ENCODE data around the gene ANTXR1. TPM values are rescaled to one million over a fixed set of nuclear protein-coding genes. Genes with fewer than 3 reads are reported as not detected.

ANTXR1 gene
- total RNA-seq, 1 donor from 2014 or later: 81.2 TPM

GRCh38 chr2:69133898-69134297, 120.9 kb downstream of the ANTXR1 start:
- Histone ChIP-seq H3K9me3 (no peaks in the 10 kb centered on the region), H3K27me3 (no peaks in the 10 kb centered on the region), H3K36me3 (no peaks in the 10 kb centered on the region), H3K4me1 (no peaks in the 10 kb centered on the region), H3K4me3 (no peak overlapping the region), H3K27ac (no peak overlapping the region)
- TF ChIP-seq, protein P1, sequence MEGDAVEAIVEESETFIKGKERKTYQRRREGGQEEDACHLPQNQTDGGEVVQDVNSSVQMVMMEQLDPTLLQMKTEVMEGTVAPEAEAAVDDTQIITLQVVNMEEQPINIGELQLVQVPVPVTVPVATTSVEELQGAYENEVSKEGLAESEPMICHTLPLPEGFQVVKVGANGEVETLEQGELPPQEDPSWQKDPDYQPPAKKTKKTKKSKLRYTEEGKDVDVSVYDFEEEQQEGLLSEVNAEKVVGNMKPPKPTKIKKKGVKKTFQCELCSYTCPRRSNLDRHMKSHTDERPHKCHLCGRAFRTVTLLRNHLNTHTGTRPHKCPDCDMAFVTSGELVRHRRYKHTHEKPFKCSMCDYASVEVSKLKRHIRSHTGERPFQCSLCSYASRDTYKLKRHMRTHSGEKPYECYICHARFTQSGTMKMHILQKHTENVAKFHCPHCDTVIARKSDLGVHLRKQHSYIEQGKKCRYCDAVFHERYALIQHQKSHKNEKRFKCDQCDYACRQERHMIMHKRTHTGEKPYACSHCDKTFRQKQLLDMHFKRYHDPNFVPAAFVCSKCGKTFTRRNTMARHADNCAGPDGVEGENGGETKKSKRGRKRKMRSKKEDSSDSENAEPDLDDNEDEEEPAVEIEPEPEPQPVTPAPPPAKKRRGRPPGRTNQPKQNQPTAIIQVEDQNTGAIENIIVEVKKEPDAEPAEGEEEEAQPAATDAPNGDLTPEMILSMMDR (IDR thresholded peaks at IDR 0.05): no peak
- intact Hi-C loops (cut with DNase I): no loop called here
- DNase-seq (no peak), ATAC-seq (no peak)

DNA sequence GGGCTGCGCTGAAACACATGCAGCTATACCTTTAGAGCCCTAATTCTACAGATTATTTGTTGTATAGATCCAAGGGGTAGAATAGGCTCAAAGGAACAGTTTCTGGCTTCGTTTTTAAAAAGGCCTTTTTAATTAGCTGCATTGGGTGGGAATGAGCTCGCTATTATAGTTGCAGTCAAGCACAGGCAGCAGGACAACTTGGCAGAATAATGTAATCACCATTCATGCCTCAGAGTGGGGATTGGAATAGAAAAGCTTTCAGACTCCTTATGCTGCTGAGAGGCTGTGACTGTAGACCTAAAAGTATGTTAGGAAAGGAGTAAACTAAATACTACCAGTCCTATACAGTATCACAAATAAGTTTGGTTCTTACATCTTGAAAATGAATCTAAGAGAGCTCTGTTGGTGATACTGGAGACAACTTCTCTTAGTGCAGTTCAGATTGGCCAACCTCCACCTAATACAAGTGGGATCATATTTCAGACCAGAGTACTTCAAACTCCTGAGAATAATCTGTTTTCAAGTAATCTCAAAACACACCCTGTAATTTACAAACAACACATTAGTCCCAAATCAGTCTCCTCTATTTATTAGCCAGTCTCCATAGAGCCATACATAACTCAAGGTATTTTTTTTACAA, 121.4 kb downstream of the ANTXR1 start:
- no peaks in the 10 kb centered on the region for H3K4me1 ChIP-seq
- H3K4me3 ChIP-seq: no peak overlapping the region
- H3K36me3 ChIP-seq: no peaks in the 10 kb centered on the region
- no peaks in the 10 kb centered on the region for H3K9me3 ChIP-seq
- DNase-seq (no peak), ATAC-seq (no peak)
- intact Hi-C loops (cut with DNase I): no loop called here
- TF ChIP-seq, protein P1 (IDR thresholded peaks at IDR 0.05): no peak
- H3K27ac ChIP-seq: no peak overlapping the region
- H3K27me3 ChIP-seq: no peaks in the 10 kb centered on the region

DNA sequence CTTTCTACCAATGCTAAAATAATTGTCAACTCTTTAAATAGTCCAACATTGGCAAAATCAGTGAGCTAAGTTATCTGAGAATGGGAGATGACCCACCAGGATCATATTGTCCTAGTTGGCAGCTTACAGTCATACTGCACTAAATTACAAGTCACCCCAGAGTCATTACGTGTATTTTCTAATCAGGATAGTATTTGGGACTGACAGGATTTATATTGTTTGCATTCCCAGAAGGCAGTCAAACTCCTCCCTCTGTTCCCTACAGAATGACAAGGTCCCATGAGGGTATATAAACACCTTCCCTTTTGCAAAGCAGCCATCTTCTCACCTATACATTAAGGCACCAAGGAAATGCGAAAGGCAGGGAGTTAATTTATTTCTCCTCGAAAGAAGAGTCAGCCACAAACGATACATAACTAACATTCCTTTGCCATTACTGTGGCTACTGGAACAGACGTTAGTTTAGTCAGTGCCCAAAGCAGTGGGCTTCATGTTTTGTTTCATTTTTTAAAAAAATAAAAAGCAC, 125.3 kb downstream of the ANTXR1 start:
- Histone ChIP-seq H3K4me3 (no peak overlapping the region), H3K27me3 (no peaks in the 10 kb centered on the region), H3K4me1 (no peaks in the 10 kb centered on the region), H3K36me3 (no peaks in the 10 kb centered on the region), H3K27ac (no peak overlapping the region), H3K9me3 (no peaks in the 10 kb centered on the region)
- TF ChIP-seq, protein P1 (IDR thresholded peaks at IDR 0.05): no peak
- DNase-seq (no peak), ATAC-seq (no peak)
- intact Hi-C loops (cut with DNase I): no loop called here

GRCh38 chr2:69138793-69139459, 125.9 kb downstream of the ANTXR1 start:
- intact Hi-C loops (cut with DNase I): no loop called here
- Histone ChIP-seq H3K36me3 (no peaks in the 10 kb centered on the region), H3K27me3 (no peaks in the 10 kb centered on the region), H3K9me3 (no peaks in the 10 kb centered on the region), H3K4me1 (no peaks in the 10 kb centered on the region), H3K4me3 (no peak overlapping the region), H3K27ac (no peak overlapping the region)
- DNase-seq (no peak), ATAC-seq (peak; percentile 49)
- TF ChIP-seq, protein P1 (IDR thresholded peaks at IDR 0.05): no peak

- no peaks in the 10 kb centered on the region for H3K4me1 ChIP-seq
- no peaks in the 10 kb centered on the region for H3K36me3 ChIP-seq
- no peak for ATAC-seq
- no peak overlapping the region for H3K27ac ChIP-seq
- H3K9me3 ChIP-seq: no peaks in the 10 kb centered on the region
- H3K4me3 ChIP-seq: no peak overlapping the region
- DNase-seq: no peak
- intact Hi-C loops (cut with DNase I): no loop called here
- no peaks in the 10 kb centered on the region for H3K27me3 ChIP-seq
- TF ChIP-seq, protein P1 (IDR thresholded peaks at IDR 0.05): no peak
Observed at GRCh38 chr2:69139778-69140670, 127.0 kb downstream of the ANTXR1 start.
